ENCODE measurements around the gene SH3D19.

GRCh38 chr4:151314010-151314355, 11.4 kb downstream of the SH3D19 start:
- TF ChIP-seq CTCF (IDR thresholded peaks at IDR 0.05) = no peak
- TF ChIP-seq EP300 (IDR thresholded peaks at IDR 0.05) = no peak
- TF ChIP-seq POLR2AphosphoS5 (IDR thresholded peaks at IDR 0.05) = no peak
- no peak for TF ChIP-seq POLR2A (IDR thresholded peaks at IDR 0.05)
